BE2C (cell line): Measurements from ENCODE around the gene SF1.
"Not testable (repeated sequence)": the region's sequence is repeated elsewhere in the genome, so short reads cannot be mapped to it uniquely, and the experiment has no call there.

Source experiments
- DNase-seq: peaks from one replicate; pipeline ENCODE4 v3.0.0-alpha.2; 2020
- H3K27me3 ChIP-seq: fragments of 250-450 bp; sonication (Bioruptor Pico); 2 replicates; pipeline ENCODE4 v1.5.1; 2020; ENCODE audit warnings: mild to moderate bottlenecking
- H3K36me3 ChIP-seq: fragments of 250-450 bp; sonication (Bioruptor Pico); 2 replicates; pipeline ENCODE4 v1.5.1; 2020; ENCODE audit warnings: mild to moderate bottlenecking
- H3K4me1 ChIP-seq: fragments of 250-450 bp; sonication (Bioruptor Pico); 2 replicates; pipeline ENCODE4 v1.5.1; 2020
- H3K4me3 ChIP-seq: 2 replicates; pipeline ENCODE4 v1.5.1; 2011; ENCODE audit warnings: low read depth, low read length
- H3K9me3 ChIP-seq: fragments of 250-450 bp; sonication (Bioruptor Pico); 2 replicates; pipeline ENCODE4 v1.5.1; 2020
- TF ChIP-seq, protein P1 (sequence below): IDR thresholded peaks from 2 replicates; pipeline ENCODE4 v1.5.1; 2012; ENCODE audit warnings: mild to moderate bottlenecking, low read depth, low read length

SF1 gene

DNA sequence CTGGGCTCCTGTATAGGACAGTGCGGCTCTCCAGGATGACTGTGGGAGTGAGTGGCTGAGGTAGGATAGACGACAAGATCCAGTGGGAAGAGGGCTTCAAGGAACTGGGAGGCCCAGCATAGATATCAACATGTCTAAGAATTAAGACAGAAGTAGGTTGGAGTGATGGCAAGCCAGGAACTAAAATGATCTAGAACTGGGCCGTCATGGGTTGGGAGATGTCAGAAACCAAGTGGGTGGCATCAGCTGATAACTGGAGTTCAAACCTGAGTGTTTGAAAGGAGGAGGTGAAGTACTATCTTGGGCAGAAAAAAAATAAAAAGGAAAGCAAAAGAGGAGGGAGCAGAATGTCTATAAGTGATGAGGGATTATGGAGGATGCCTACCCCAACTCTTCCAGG is 39.1 kb upstream of the SF1 start:
- TF ChIP-seq, protein P1, sequence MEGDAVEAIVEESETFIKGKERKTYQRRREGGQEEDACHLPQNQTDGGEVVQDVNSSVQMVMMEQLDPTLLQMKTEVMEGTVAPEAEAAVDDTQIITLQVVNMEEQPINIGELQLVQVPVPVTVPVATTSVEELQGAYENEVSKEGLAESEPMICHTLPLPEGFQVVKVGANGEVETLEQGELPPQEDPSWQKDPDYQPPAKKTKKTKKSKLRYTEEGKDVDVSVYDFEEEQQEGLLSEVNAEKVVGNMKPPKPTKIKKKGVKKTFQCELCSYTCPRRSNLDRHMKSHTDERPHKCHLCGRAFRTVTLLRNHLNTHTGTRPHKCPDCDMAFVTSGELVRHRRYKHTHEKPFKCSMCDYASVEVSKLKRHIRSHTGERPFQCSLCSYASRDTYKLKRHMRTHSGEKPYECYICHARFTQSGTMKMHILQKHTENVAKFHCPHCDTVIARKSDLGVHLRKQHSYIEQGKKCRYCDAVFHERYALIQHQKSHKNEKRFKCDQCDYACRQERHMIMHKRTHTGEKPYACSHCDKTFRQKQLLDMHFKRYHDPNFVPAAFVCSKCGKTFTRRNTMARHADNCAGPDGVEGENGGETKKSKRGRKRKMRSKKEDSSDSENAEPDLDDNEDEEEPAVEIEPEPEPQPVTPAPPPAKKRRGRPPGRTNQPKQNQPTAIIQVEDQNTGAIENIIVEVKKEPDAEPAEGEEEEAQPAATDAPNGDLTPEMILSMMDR, result no peak
- Histone ChIP-seq H3K27me3 (no peaks in the 10 kb centered on the region), H3K36me3 (no peaks in the 10 kb centered on the region), H3K9me3 (no peaks in the 10 kb centered on the region), H3K4me1 (no peaks in the 10 kb centered on the region), H3K4me3 (no peak overlapping the region)
- DNase-seq, result no peak

DNA sequence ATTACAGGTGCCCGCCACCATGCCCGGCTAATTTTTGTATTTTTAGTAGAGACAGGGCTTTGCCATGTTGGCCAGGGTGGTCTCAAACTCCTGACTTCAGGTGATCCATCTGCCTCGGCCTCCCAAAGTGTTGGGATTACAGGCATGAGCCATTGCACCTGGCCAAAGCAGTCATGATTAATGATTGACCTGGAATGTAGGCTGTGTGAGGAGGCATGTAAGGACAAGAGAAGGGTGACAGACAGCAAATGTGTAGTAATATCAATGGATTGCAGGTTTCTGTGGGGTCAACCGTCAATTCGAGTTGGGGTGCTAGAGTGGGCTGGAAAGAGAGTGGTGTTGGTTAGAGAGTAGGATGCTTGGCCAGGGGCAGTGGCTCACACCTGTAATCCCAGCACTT is 37.1 kb upstream of the SF1 start:
- H3K4me3 ChIP-seq, H3K4me1 ChIP-seq, H3K27me3 ChIP-seq, DNase-seq, H3K9me3 ChIP-seq, H3K36me3 ChIP-seq: not testable (repeated sequence)

DNA sequence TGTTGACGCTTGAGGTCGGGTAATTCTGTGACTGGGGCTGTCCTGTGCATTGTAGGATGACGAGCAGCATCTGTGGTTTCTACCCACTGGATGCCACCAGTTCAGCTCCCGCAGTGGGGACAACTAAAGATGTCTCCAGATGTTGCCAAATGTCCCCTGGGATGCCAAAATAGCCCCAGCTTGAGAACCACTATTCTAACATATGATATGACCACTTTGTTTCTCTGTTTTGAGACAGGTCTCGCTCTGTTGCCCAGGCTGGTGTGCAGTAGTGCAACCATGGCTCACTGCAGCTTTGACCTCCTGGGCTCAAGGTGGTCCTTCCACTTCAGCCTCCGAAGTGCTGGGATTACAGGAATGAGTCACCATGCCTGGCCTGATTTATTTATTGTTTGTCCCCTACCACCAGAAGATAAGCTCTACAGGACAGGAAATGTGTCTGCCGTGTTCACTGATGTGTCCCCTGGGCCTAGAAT is 36.4 kb upstream of the SF1 start:
- Histone ChIP-seq H3K4me1 (no peaks in the 10 kb centered on the region), H3K27me3 (no peaks in the 10 kb centered on the region), H3K36me3 (no peaks in the 10 kb centered on the region), H3K9me3 (no peaks in the 10 kb centered on the region), H3K4me3 (no peak overlapping the region)
- no peak for DNase-seq
- TF ChIP-seq, protein P1, result no peak

GRCh38 chr11:64813826-64814225 is 35.5 kb upstream of the SF1 start:
- DNase-seq, result no peak
- H3K4me3 ChIP-seq, result no peak overlapping the region
- TF ChIP-seq, protein P1, result no peak
- no peaks in the 10 kb centered on the region for H3K9me3 ChIP-seq
- no peaks in the 10 kb centered on the region for H3K27me3 ChIP-seq
- no peaks in the 10 kb centered on the region for H3K4me1 ChIP-seq
- no peaks in the 10 kb centered on the region for H3K36me3 ChIP-seq

GRCh38 chr11:64810891-64811272 is 32.5 kb upstream of the SF1 start:
- Histone ChIP-seq H3K4me1 (no peaks in the 10 kb centered on the region), H3K4me3 (peak overlapping the region; percentile 73), H3K27me3 (no peaks in the 10 kb centered on the region), H3K36me3 (no peaks in the 10 kb centered on the region), H3K9me3 (no peaks in the 10 kb centered on the region)
- TF ChIP-seq, protein P1, result no peak
- DNase-seq, result no peak

DNA sequence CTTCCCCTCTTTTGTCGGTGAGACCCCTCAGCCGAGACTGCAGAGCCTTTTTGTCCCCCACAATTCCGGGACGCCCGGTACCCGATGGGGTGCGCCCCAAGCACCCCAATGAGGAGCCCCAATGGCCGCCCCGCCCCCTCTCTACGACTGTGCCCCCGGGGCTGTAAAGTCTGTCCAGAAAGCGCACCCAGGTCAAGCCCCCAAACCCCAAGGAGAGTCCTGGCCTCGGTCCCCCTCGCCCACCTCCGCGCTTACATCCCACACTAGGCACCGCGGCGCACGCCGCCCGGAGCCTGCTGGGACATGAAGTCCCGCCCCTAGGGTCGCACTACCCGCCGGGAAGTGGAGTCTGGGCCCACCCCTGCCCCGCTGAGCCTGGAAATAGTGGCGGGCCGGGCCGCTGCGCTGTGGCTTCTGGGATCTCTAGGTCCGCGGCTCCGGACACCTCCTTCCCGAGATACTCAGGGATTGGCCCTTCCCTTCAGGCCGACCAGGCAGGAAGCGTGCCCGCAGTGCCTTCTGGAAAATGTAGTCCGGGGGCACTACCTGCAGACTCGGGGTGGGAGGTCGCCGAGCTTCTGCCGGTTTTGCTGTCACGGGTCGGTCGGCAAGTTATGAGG is 32.0 kb upstream of the SF1 start, which contains the start of gene MEN1:
TSS of gene MEN1 (minus strand) at position 281 of the 620 bp plus-strand sequence. CDS start 442 bp downstream, outside the sequence.
- Histone ChIP-seq H3K27me3 (no peaks in the 10 kb centered on the region), H3K4me3 (peak within 1 kb of the TSS; percentile 73), H3K4me1 (no peaks in the 10 kb centered on the region), H3K36me3 (no peaks in the 10 kb centered on the region), H3K9me3 (no peaks in the 10 kb centered on the region)
- peak; percentile 93 for DNase-seq
- TF ChIP-seq, protein P1, result no peak
